Neural cell (in vitro differentiated cells): ENCODE data around the gene ASPDH. TPM values are rescaled to one million over a fixed set of nuclear protein-coding genes. Genes with fewer than 3 reads are reported as not detected.

Experiments
- H2AFZ ChIP-seq: fragments of 200-600, 300-800 bp; sonication (generic), shearing (Covaris generic); 2 replicates; pipeline ENCODE4 v1.6.0; 2014; ENCODE audit warnings: low read depth, mild to moderate bottlenecking, antibody characterized with exemption, low read length, moderate library complexity
- H3F3A ChIP-seq: fragments of 200-600 bp; shearing (Covaris generic); 2 replicates; pipeline ENCODE4 v1.6.1; 2016; ENCODE audit warnings: mild to moderate bottlenecking, moderate library complexity, mixed read lengths, antibody characterized with exemption, low read length; ENCODE audit not compliant: insufficient read depth, poor library complexity, severe bottlenecking
- H3K27ac ChIP-seq: fragments of 200-600, 300-800 bp; sonication (generic), shearing (Covaris generic); 2 replicates; pipeline ENCODE4 v1.5.1; 2014; ENCODE audit warnings: mild to moderate bottlenecking, low read length, moderate library complexity
- H3K27me3 ChIP-seq: fragments of 300-800, 200-600 bp; sonication (generic), shearing (Covaris generic); 2 replicates; pipeline ENCODE4 v1.6.0; 2014; ENCODE audit warnings: mild to moderate bottlenecking, low read depth, low read length, moderate library complexity; ENCODE audit not compliant: insufficient read depth
- H3K36me3 ChIP-seq: fragments of 300-800, 200-600 bp; sonication (generic), shearing (Covaris generic); 2 replicates; pipeline ENCODE4 v1.5.1; 2014; ENCODE audit warnings: mild to moderate bottlenecking, antibody characterized with exemption, low read length, moderate library complexity; ENCODE audit not compliant: insufficient read depth
- H3K4me2 ChIP-seq: fragments of 300-800, 200-600 bp; sonication (generic), shearing (Covaris generic); 2 replicates; pipeline ENCODE4 v1.6.0; 2014; ENCODE audit warnings: mild to moderate bottlenecking, low read length
- H3K4me3 ChIP-seq: fragments of 300-800, 200-600 bp; sonication (generic), shearing (Covaris generic); 2 replicates; pipeline ENCODE4 v1.5.1; 2014; ENCODE audit warnings: mild to moderate bottlenecking, low read length, moderate library complexity
- H3K79me2 ChIP-seq: fragments of 200-600 bp; shearing (Covaris generic); replicated peaks from 2 replicates; pipeline ENCODE4 v1.6.0; 2014; ENCODE audit warnings: mild to moderate bottlenecking, low read length, moderate library complexity; ENCODE audit not compliant: insufficient read depth
- H3K9ac ChIP-seq: fragments of 300-800, 200-600 bp; sonication (generic), shearing (Covaris generic); 2 replicates; pipeline ENCODE4 v1.6.1; 2016; ENCODE audit warnings: mild to moderate bottlenecking, low read length, mixed read lengths
- H3K9me2 ChIP-seq: fragments of 200-600 bp; shearing (Covaris generic); 2 replicates; pipeline ENCODE4 v1.6.1; 2016; ENCODE audit warnings: mild to moderate bottlenecking, low read length, mixed read lengths; ENCODE audit not compliant: insufficient read depth
- H3K9me3 ChIP-seq: fragments of 200-600, 300-800 bp; sonication (generic), shearing (Covaris generic); 2 replicates; pipeline ENCODE4 v1.6.1; 2016; ENCODE audit warnings: mild to moderate bottlenecking, mixed run types, low read length, moderate library complexity, mixed read lengths
- H4K20me1 ChIP-seq: fragments of 200-600 bp; shearing (Covaris generic); 2 replicates; pipeline ENCODE4 v1.6.1; 2016; ENCODE audit warnings: mild to moderate bottlenecking, mixed run types; ENCODE audit not compliant: insufficient read depth
- EP300 ChIP-seq: fragments of 450-650 bp; conservative IDR thresholded peaks from 2 replicates; pipeline ENCODE4 v1.6.1; 2014; ENCODE audit warnings: antibody characterized with exemption, mild to moderate bottlenecking, moderate library complexity; ENCODE audit not compliant: poor library complexity, severe bottlenecking
- EZH2 ChIP-seq: fragments of 200-600, 300-800 bp; shearing (Covaris generic), sonication (generic); IDR thresholded peaks from 2 replicates; pipeline ENCODE4 v1.6.1; 2014; ENCODE audit warnings: antibody characterized with exemption, low read length, borderline replicate concordance, mild to moderate bottlenecking; ENCODE audit not compliant: insufficient read depth, poor library complexity, severe bottlenecking
- MXI1 ChIP-seq: fragments of 450-650 bp; conservative IDR thresholded peaks from 2 replicates; pipeline ENCODE4 v1.6.1; 2014; ENCODE audit warnings: antibody characterized with exemption, mild to moderate bottlenecking; ENCODE audit not compliant: poor library complexity, severe bottlenecking
- POLR2AphosphoS5 ChIP-seq: IDR thresholded peaks from 2 replicates; pipeline ENCODE4 v1.6.1; 2012
- RAD21 ChIP-seq: fragments of 450-650 bp; conservative IDR thresholded peaks from 2 replicates; pipeline ENCODE4 v1.6.1; 2014; ENCODE audit warnings: antibody characterized with exemption, mild to moderate bottlenecking, moderate library complexity
- SMC3 ChIP-seq: fragments of 450-650 bp; conservative IDR thresholded peaks from 2 replicates; pipeline ENCODE4 v1.6.1; 2014; ENCODE audit warnings: antibody characterized with exemption, mild to moderate bottlenecking, moderate library complexity; ENCODE audit not compliant: poor library complexity
- TAF1 ChIP-seq: IDR thresholded peaks from 2 replicates; pipeline ENCODE4 v1.6.1; 2012; ENCODE audit warnings: low read depth
- polyA plus RNA-seq: library from polyadenylated mRNA; depleted of rRNA; stranded (reverse); fragments of >200 nt; gene quantifications from 2 replicates; pipeline ENCODE4 v1.2.3, GENCODE V29; 2014
- TF ChIP-seq, protein P1 (sequence below): fragments of 450-650 bp; IDR thresholded peaks from 2 replicates; pipeline ENCODE4 v1.5.1; 2014; ENCODE audit warnings: antibody characterized with exemption, mild to moderate bottlenecking, moderate library complexity; ENCODE audit not compliant: poor library complexity, severe bottlenecking
- TF ChIP-seq, protein P2 (sequence below): IDR thresholded peaks from 2 replicates; pipeline ENCODE4 v1.6.1; 2012; ENCODE audit warnings: borderline replicate concordance

ASPDH gene
- polyA plus RNA-seq, 1 donor from 2014 or later, result not detected

DNA sequence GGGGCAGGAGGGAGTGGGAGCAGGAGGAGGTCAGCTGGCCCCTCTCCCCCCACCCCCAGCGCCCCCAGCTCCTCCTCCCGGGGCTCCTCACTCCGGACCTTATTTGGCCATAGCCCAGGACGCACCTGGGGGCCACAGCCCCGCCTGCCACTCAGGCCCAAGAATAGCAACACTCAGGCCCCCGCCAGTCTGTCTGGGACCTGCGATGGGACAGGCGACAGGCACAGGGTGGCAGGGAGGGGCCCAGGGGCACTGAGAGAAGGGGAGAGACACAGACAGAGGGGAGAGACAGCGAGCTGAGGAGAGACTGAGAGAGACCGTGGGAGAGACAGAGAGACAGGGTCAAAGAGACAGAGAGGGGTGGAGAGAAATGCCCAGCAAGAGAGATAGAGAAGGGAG lies 13.0 kb downstream of the ASPDH start:
- H3K9ac ChIP-seq, result peak overlapping the region; percentile 38

DNA sequence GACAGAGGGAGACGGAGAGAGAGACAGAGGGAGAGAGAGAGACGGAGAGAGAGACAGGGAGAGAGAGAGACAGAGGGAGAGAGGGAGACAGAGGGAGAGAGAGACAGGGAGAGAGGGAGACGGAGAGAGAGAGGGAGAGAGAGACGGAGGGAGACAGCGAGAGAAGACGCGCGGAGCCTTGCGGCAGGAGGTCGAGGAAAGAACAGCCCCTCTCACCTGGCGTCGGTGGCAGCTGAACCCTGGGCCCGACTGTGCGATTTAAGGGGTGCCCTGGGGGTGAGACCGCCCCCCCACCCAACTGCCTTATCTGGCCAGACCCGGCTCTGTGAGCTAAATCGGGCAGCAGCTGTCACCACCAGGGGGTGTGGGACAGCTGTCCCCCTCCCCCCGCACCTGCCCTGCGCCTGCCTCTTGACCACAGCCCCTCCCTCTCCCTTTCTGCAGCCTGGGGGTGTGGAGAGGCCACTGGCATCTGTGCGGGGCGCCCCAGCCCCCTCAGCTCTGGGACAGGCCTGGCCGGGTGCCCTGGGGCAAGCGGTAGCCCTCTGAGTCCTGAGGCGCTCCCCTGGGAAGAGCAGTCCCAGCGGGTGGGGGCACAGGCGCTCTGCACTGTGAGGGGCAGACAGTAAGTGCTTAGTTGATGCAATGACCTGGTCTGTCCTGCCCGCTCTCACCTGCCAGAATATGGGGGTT lies 13.5 kb downstream of the ASPDH start:
- no peak overlapping the region for H3K27ac ChIP-seq
- no peaks in the 10 kb centered on the region for H3K36me3 ChIP-seq
- H3K9ac ChIP-seq, result peak overlapping the region; percentile 38
- H3K9me2 ChIP-seq, result no peaks in the 10 kb centered on the region
- no peaks in the 10 kb centered on the region for H3K27me3 ChIP-seq
- H3K79me2 ChIP-seq, result no peaks in the 10 kb centered on the region
- H3K4me3 ChIP-seq, result peak overlapping the region; percentile 28
- H4K20me1 ChIP-seq, result no peaks in the 10 kb centered on the region
- no peaks in the 10 kb centered on the region for H3K9me3 ChIP-seq
- peak; percentile 44 for TF ChIP-seq SMC3
- TF ChIP-seq RAD21, result peak; percentile 15
- TF ChIP-seq, protein P1, sequence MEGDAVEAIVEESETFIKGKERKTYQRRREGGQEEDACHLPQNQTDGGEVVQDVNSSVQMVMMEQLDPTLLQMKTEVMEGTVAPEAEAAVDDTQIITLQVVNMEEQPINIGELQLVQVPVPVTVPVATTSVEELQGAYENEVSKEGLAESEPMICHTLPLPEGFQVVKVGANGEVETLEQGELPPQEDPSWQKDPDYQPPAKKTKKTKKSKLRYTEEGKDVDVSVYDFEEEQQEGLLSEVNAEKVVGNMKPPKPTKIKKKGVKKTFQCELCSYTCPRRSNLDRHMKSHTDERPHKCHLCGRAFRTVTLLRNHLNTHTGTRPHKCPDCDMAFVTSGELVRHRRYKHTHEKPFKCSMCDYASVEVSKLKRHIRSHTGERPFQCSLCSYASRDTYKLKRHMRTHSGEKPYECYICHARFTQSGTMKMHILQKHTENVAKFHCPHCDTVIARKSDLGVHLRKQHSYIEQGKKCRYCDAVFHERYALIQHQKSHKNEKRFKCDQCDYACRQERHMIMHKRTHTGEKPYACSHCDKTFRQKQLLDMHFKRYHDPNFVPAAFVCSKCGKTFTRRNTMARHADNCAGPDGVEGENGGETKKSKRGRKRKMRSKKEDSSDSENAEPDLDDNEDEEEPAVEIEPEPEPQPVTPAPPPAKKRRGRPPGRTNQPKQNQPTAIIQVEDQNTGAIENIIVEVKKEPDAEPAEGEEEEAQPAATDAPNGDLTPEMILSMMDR, result peak; percentile 27
- TF ChIP-seq EP300, result no peak
- no peaks in the 10 kb centered on the region for H3F3A ChIP-seq
- no peak overlapping the region for H3K4me2 ChIP-seq
- no peak overlapping the region for H2AFZ ChIP-seq

More for the DNA sequence above, 13.0 kb downstream of the ASPDH start:
- H3K4me2 ChIP-seq, result no peak overlapping the region
- no peaks in the 10 kb centered on the region for H3F3A ChIP-seq
- H2AFZ ChIP-seq, result no peak overlapping the region
- H3K9me3 ChIP-seq, result no peaks in the 10 kb centered on the region
- no peak overlapping the region for H3K27ac ChIP-seq
- TF ChIP-seq EP300, result no peak
- no peak for TF ChIP-seq POLR2AphosphoS5
- TF ChIP-seq SMC3, result no peak
- TF ChIP-seq, protein P2, sequence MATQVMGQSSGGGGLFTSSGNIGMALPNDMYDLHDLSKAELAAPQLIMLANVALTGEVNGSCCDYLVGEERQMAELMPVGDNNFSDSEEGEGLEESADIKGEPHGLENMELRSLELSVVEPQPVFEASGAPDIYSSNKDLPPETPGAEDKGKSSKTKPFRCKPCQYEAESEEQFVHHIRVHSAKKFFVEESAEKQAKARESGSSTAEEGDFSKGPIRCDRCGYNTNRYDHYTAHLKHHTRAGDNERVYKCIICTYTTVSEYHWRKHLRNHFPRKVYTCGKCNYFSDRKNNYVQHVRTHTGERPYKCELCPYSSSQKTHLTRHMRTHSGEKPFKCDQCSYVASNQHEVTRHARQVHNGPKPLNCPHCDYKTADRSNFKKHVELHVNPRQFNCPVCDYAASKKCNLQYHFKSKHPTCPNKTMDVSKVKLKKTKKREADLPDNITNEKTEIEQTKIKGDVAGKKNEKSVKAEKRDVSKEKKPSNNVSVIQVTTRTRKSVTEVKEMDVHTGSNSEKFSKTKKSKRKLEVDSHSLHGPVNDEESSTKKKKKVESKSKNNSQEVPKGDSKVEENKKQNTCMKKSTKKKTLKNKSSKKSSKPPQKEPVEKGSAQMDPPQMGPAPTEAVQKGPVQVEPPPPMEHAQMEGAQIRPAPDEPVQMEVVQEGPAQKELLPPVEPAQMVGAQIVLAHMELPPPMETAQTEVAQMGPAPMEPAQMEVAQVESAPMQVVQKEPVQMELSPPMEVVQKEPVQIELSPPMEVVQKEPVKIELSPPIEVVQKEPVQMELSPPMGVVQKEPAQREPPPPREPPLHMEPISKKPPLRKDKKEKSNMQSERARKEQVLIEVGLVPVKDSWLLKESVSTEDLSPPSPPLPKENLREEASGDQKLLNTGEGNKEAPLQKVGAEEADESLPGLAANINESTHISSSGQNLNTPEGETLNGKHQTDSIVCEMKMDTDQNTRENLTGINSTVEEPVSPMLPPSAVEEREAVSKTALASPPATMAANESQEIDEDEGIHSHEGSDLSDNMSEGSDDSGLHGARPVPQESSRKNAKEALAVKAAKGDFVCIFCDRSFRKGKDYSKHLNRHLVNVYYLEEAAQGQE, result no peak
- TF ChIP-seq TAF1, result no peak
- no peak for TF ChIP-seq RAD21
- TF ChIP-seq EZH2, result no peak
- no peak for TF ChIP-seq MXI1
- TF ChIP-seq, protein P1, result no peak
- no peaks in the 10 kb centered on the region for H3K36me3 ChIP-seq
- H3K9me2 ChIP-seq, result no peaks in the 10 kb centered on the region
- no peaks in the 10 kb centered on the region for H3K79me2 ChIP-seq
- no peak overlapping the region for H3K4me3 ChIP-seq
- no peaks in the 10 kb centered on the region for H4K20me1 ChIP-seq
- H3K27me3 ChIP-seq, result no peaks in the 10 kb centered on the region
